ENCODE data around the gene AGO3. TPM values are rescaled to one million over a fixed set of nuclear protein-coding genes. Genes with fewer than 3 reads are reported as not detected.

AGO3 gene
- total RNA-seq, 1 experiment from 2014 or later: 50.1 TPM

- Histone ChIP-seq H3K36me3 (ENCODE audit: low read depth) (no peaks in the 10 kb centered on the region), H3K9me2 (ENCODE audit: insufficient read depth) (no peaks in the 10 kb centered on the region), H3K4me2 (peak overlapping the region; percentile 41), H2AFZ (peak overlapping the region; percentile 2; the same call in 1 of the 2 replicates), H3F3A (ENCODE audit: insufficient read depth, low read depth) (peaks cover 18% of the 10 kb centered on the region; the same call in 1 of the 2 replicates), H3K27ac (peak overlapping the region; percentile 53), H3K4me3 (no peak overlapping the region), H3K4me1 (replicated peaks; ENCODE audit: insufficient read depth) (peaks cover 17% of the 10 kb centered on the region), H4K20me1 (ENCODE audit: insufficient read depth) (no peaks in the 10 kb centered on the region), H3K27me3 (ENCODE audit: insufficient read depth, low read depth) (no peaks in the 10 kb centered on the region), H3K79me2 (ENCODE audit: low read depth) (no peaks in the 10 kb centered on the region), H3K9me3 (ENCODE audit: insufficient read depth, low read depth) (no peaks in the 10 kb centered on the region)
- ChIA-PET CTCF (no interaction called here), POLR2A (ENCODE audit: unreplicated experiment) (no interaction called here)
- DNase-seq: peak; percentile 35 to 91
- intact Hi-C loops (cut with micrococcal nuclease; ENCODE audit: unreplicated experiment): no loop called here
- no TSS peak for BruUV-seq (replicated peaks)
- TF ChIP-seq CTCF (conservative IDR thresholded peaks at IDR 0.05) (no peak), EZH2 (IDR thresholded peaks at IDR 0.05; ENCODE audit: low read depth) (no peak)
Measured at GRCh38 chr1:36080801-36081200, 149.9 kb downstream of the AGO3 start.

- H3K36me3 ChIP-seq (ENCODE audit: low read depth): no peaks in the 10 kb centered on the region
- H4K20me1 ChIP-seq (ENCODE audit: insufficient read depth): no peaks in the 10 kb centered on the region
- peaks cover 17% of the 10 kb centered on the region for H3K4me1 ChIP-seq (replicated peaks; ENCODE audit: insufficient read depth)
- no peaks in the 10 kb centered on the region for H3K27me3 ChIP-seq (ENCODE audit: insufficient read depth, low read depth)
- intact Hi-C loops (cut with micrococcal nuclease; ENCODE audit: unreplicated experiment): no loop called here
- no peak overlapping the region for H3K4me2 ChIP-seq
- ChIA-PET CTCF (no interaction called here), POLR2A (ENCODE audit: unreplicated experiment) (no interaction called here)
- no peaks in the 10 kb centered on the region for H3K9me3 ChIP-seq (ENCODE audit: insufficient read depth, low read depth)
- no peak overlapping the region for H3K27ac ChIP-seq
- H3K4me3 ChIP-seq: no peak overlapping the region
- peaks cover 18% of the 10 kb centered on the region; the same call in 1 of the 2 replicates for H3F3A ChIP-seq (ENCODE audit: insufficient read depth, low read depth)
- DNase-seq: no peak
- TF ChIP-seq CTCF (conservative IDR thresholded peaks at IDR 0.05) (no peak), EZH2 (IDR thresholded peaks at IDR 0.05; ENCODE audit: low read depth) (no peak)
- no TSS peak for BruUV-seq (replicated peaks)
- H3K79me2 ChIP-seq (ENCODE audit: low read depth): no peaks in the 10 kb centered on the region
- H3K9me2 ChIP-seq (ENCODE audit: insufficient read depth): no peaks in the 10 kb centered on the region
- H2AFZ ChIP-seq: no peak overlapping the region
Measured at GRCh38 chr1:36081926-36082485, 151.1 kb downstream of the AGO3 start.

- peaks cover 17% of the 10 kb centered on the region for H3K4me1 ChIP-seq (replicated peaks; ENCODE audit: insufficient read depth)
- DNase-seq: no peak
- no peaks in the 10 kb centered on the region for H3K79me2 ChIP-seq (ENCODE audit: low read depth)
- H2AFZ ChIP-seq: no peak overlapping the region
- H3K27me3 ChIP-seq (ENCODE audit: insufficient read depth, low read depth): no peaks in the 10 kb centered on the region
- intact Hi-C loops (cut with micrococcal nuclease; ENCODE audit: unreplicated experiment): no loop called here
- TF ChIP-seq EZH2 (IDR thresholded peaks at IDR 0.05; ENCODE audit: low read depth) (no peak), CTCF (conservative IDR thresholded peaks at IDR 0.05) (no peak)
- H4K20me1 ChIP-seq (ENCODE audit: insufficient read depth): no peaks in the 10 kb centered on the region
- BruUV-seq (replicated peaks): no TSS peak
- peaks cover 18% of the 10 kb centered on the region; the same call in 1 of the 2 replicates for H3F3A ChIP-seq (ENCODE audit: insufficient read depth, low read depth)
- no peak overlapping the region for H3K27ac ChIP-seq
- no peaks in the 10 kb centered on the region for H3K36me3 ChIP-seq (ENCODE audit: low read depth)
- ChIA-PET POLR2A (ENCODE audit: unreplicated experiment) (no interaction called here), CTCF (no interaction called here)
- no peaks in the 10 kb centered on the region for H3K9me2 ChIP-seq (ENCODE audit: insufficient read depth)
- no peak overlapping the region for H3K4me3 ChIP-seq
- H3K4me2 ChIP-seq: no peak overlapping the region
- no peaks in the 10 kb centered on the region for H3K9me3 ChIP-seq (ENCODE audit: insufficient read depth, low read depth)
Measured at GRCh38 chr1:36083219-36083618, 152.3 kb downstream of the AGO3 start.
